Left kidney (tissue), 2 donors: ENCODE data around the gene ARHGEF4. TPM values are rescaled to one million over a fixed set of nuclear protein-coding genes. Genes with fewer than 3 reads are reported as not detected.

Source experiments
- DNase-seq: peaks from one replicate; pipeline ENCODE4 v3.0.0-alpha.2; 2013
- polyA plus RNA-seq: library from polyadenylated mRNA; unstranded; fragments of 120-200 nt; gene quantifications from one replicate; pipeline ENCODE4 v1.2.1, GENCODE V29; 2013; ENCODE audit not compliant: insufficient read length

The ARHGEF4 gene
- polyA plus RNA-seq, 1 donor: 6.6 TPM

GRCh38 chr2:131011486-131011885 lies 174.8 kb downstream of the ARHGEF4 start:
- no peak for DNase-seq

GRCh38 chr2:131014141-131014540 lies 177.4 kb downstream of the ARHGEF4 start:
- DNase-seq: no peak

DNA sequence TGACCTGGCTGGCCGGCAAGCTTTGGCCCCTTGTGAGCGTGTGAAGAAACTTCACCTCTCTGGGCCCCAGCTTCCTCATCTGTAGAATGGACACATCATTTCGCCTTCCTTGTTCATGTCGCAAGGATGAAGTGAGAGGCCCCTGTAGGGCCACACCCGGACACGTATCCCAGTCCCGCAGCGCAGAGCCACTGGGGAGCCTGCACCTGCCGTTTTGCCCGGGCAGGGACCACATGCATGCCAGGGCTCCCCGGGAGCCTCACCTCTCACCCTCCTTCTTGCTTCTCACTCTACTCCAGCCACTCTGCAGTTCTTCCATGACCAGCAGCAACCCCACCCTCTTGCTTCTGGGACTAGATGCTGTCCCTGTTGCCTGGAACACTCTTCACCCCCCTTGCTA lies 179.1 kb downstream of the ARHGEF4 start:
- no peak for DNase-seq

GRCh38 chr2:131016826-131017741 lies 180.4 kb downstream of the ARHGEF4 start:
- no peak for DNase-seq

DNA sequence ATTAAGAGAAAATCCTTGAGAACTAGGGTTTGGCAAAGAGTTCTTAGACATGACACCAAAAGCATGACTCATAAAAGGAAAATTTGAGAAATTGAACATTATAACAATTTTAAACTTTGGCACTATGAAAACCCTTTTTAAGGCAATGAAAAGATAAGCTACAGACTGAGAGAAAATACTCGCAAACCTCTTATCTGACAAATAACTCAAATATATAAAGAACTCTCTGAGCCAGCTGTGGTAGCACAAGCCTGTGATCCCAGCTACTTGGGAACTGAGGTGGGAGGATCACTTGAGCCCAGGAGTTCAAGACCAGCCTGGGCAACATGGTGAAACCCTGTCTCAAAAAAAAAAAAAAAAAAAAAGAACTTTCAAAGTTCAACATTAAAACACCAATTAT lies 186.0 kb downstream of the ARHGEF4 start:
- no peak for DNase-seq

DNA sequence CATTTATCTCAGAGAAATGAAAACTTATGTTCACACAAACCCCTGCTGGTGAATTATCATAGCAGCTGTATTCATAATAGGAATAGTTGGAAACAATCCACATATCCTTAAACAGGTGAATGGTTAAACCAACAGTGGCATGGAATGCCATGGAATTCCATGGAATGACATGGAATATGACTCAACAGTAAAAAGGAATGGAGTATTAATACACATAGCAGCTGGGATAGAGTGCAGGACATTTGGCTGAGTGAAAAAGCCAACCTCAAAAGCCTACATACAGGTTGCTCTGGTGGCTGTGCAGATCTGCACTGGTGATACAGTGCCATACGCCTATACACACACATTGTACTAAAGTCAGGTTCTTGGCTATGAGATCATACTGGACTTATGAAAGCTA lies 187.0 kb downstream of the ARHGEF4 start:
- DNase-seq: no peak

GRCh38 chr2:131026919-131027318 lies 190.2 kb downstream of the ARHGEF4 start:
- DNase-seq: no peak

GRCh38 chr2:131027566-131028528 lies 191.1 kb downstream of the ARHGEF4 start:
- DNase-seq: no peak

DNA sequence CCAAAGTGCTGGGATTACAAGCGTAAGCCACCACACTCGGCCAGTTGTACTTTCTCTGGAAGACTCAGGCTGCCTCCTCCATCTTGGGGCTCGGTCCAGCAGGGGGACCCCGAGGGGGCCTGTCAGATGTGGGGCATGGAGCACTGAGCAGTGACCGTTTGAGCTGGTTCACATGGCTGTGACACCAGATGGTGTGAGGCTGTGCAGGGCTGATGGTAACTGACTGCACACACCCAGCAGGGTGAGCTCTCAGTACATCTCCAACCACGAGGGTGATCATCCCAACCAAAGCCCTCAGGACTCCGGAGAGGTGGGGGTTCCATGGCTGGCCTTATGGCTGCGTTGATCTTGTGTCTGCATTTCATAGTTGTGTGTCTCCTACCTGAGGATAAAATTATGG lies 193.1 kb downstream of the ARHGEF4 start:
- DNase-seq: no peak

- DNase-seq: no peak
Observed at GRCh38 chr2:131030478-131030971, 193.8 kb downstream of the ARHGEF4 start.

- DNase-seq: no peak
Observed at GRCh38 chr2:131031431-131031841, 194.7 kb downstream of the ARHGEF4 start.

- no peak for DNase-seq
Observed at GRCh38 chr2:131031875-131032274, 195.2 kb downstream of the ARHGEF4 start.

GRCh38 chr2:131032393-131032836 lies 195.7 kb downstream of the ARHGEF4 start:
- no peak for DNase-seq

DNA sequence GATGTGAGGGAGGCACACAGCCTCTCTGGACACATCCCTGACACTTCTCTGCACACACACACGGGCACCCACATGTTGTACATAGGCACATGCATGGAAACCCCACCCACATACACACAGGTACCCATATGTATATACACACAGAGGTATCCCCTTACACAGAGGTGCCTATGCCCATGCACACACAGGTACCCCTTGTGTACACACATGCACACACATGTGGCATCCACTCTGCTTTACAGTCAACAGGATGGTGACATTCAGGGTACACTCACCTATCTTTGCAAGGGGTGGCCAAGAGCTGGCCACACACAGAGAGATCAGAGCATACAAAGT lies 197.0 kb downstream of the ARHGEF4 start:
- no peak for DNase-seq

GRCh38 chr2:131034122-131035051 lies 197.7 kb downstream of the ARHGEF4 start:
- no peak for DNase-seq

- DNase-seq: no peak
Observed at GRCh38 chr2:131035112-131035825, 198.6 kb downstream of the ARHGEF4 start.

DNA sequence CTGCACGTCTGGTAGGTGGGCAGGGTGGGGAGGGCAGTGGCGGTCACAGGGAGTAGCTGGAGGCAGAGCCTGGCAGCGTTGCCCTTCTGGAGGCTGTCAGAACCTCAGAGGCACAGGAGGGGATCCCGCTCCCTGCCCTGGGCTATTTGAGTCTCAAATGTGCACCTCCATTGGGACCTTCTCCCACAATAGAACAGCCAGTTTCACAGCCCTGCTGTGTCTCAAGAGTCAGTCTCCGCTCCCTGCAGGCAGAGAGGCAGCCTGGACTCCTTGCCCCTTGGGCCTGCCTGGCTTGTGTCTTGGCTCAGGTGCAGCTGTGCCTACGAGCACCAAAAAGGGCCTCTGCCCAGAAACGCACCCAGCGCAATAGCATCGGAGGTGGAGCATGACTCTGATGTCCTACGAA lies 199.1 kb downstream of the ARHGEF4 start:
- DNase-seq: no peak

DNA sequence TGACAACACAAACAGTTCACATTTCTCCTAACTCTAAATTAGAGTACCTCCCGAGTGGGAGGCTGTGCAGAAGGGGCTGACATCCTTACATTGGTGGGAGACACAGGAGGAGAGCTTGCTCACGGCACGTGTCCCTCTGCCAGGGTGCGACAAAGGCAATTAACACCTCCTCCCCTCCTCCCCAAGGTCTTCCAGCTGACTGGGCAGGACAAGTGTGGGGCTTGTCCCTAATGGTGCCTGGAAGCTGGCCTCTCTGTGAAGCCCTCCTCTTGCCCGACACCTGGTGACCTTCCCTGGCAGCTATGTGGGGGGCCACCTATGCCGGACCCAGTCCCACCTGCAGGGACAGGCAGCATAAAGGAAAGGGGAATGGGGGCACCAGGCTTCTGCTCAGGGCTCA lies 199.6 kb downstream of the ARHGEF4 start:
- DNase-seq: no peak

GRCh38 chr2:131036696-131037397 lies 200.1 kb downstream of the ARHGEF4 start:
- DNase-seq: no peak
